Activated CD4-positive, alpha-beta T cell treated with anti-CD3 and anti-CD28 coated beads, Interleukin-10, Interleukin-2, amounts not matched to agents 100 ng/mL and 50 ng/mL, durations not matched to agents 16 hours and 8 hours (primary cell): ENCODE data around the gene DNAJB6.

Experiments used
- DNase-seq: peaks from one replicate; pipeline ENCODE4 v3.0.0-alpha.2; 2020

Gene DNAJB6

GRCh38 chr7:157371296-157371695 is 34.5 kb downstream of the DNAJB6 start:
- no peak for DNase-seq

GRCh38 chr7:157372300-157373232 is 35.8 kb downstream of the DNAJB6 start:
- no peak for DNase-seq

GRCh38 chr7:157373493-157373892 is 36.7 kb downstream of the DNAJB6 start:
- no peak for DNase-seq

GRCh38 chr7:157375410-157375809 is 38.6 kb downstream of the DNAJB6 start:
- DNase-seq: no peak

- DNase-seq: no peak
Observed at GRCh38 chr7:157377436-157378124, 40.8 kb downstream of the DNAJB6 start.

GRCh38 chr7:157378390-157378789 is 41.6 kb downstream of the DNAJB6 start:
- DNase-seq: no peak

- no peak for DNase-seq
Observed at GRCh38 chr7:157379493-157379892, 42.7 kb downstream of the DNAJB6 start.

GRCh38 chr7:157380416-157380815 is 43.6 kb downstream of the DNAJB6 start:
- DNase-seq: no peak

GRCh38 chr7:157383868-157384267 is 47.1 kb downstream of the DNAJB6 start:
- DNase-seq: no peak

GRCh38 chr7:157384301-157384700 is 47.5 kb downstream of the DNAJB6 start:
- no peak for DNase-seq

- peak; percentile 89 for DNase-seq
Observed at GRCh38 chr7:157386979-157387800, 50.4 kb downstream of the DNAJB6 start.

- DNase-seq: no peak
Observed at GRCh38 chr7:157388301-157388700, 51.5 kb downstream of the DNAJB6 start.

GRCh38 chr7:157389951-157390730 is 53.3 kb downstream of the DNAJB6 start:
- peak; percentile 70 for DNase-seq

- DNase-seq: no peak
Observed at GRCh38 chr7:157391036-157391710, 54.4 kb downstream of the DNAJB6 start.

- DNase-seq: no peak
Observed at GRCh38 chr7:157392256-157393037, 55.6 kb downstream of the DNAJB6 start.

- DNase-seq: no peak
Observed at GRCh38 chr7:157394246-157395191, 57.7 kb downstream of the DNAJB6 start.

- DNase-seq: no peak
Observed at GRCh38 chr7:157395206-157395605, 58.4 kb downstream of the DNAJB6 start.

GRCh38 chr7:157396316-157397035 is 59.7 kb downstream of the DNAJB6 start:
- DNase-seq: no peak
